Stimulated activated CD8-positive, alpha-beta memory T cell treated with anti-CD3 and anti-CD28 coated beads, Interleukin-15, amount 100 ng/mL, for 1 hour (primary cell): Measurements from ENCODE around the gene SHROOM4.

Experiments
- DNase-seq: peaks from one replicate; pipeline ENCODE4 v3.0.0-alpha.2; 2020; ENCODE audit warnings: low read depth

The SHROOM4 gene

DNA sequence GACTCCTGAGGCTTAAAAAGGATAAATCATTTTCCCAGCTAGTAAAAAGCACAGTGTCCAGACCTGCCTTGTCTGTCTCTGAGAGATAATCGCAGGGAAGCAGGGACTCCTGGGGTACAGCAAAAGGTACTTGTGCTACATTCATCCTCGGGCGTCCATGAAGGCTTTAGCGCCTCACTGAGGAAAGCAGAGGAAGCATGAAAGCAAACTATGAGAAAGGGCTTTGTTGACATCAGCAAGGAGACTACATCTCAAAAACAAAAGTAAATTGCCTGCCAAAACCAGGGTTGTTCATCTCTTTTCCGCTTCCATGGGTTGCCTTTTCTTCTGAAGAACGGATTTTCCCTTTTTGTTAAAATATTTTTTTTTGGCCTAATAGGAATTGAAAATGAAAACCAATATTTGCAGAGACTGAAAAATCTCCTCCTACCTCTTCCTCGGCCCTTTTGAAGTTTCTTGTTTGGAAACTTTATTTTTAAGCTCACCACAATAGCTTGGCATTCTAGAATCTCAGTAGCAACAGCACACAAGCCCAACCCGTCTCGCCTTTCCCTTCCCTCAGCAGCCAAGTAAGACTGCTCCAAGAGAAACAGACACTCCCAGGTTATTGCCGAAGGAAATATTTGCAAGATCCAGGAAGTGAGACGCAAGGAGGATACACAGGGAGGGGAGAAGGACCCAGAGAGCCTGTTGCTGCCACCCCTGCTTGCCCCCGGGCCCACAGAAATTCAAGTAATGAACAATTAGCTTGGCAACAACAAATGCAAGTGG lies 195.0 kb downstream of the SHROOM4 start:
- DNase-seq = no peak

- DNase-seq = no peak
Measured at GRCh38 chrX:50617183-50617582, 196.8 kb downstream of the SHROOM4 start.

DNA sequence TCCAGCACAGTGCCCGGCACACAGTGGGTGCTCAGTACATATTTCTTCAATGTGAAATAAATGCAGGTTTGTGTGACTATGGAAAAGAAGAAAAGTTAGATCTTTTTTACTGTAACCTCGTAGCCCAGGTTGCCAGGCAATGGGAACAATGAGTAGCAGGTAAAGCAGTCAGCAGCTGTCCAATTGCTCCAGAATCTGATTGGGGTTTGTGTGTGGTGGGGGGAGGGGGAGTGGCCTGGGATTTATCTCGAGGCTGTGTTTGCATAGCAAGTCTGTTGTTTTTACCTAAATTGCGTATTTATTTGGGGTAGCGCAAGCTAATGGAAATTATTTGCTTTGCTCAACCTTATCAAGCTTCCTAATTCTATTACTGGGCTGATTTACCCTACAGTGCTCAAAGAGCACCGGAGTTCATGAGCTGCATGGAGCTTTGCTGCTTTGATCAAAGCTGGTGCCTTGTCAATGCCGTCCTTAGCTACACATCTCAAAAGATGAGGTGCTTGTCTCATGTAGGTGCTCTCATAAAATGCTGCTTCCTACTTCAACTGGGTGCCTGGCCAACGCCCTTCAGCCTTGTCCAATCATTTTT lies 198.3 kb downstream of the SHROOM4 start:
- no peak for DNase-seq

DNA sequence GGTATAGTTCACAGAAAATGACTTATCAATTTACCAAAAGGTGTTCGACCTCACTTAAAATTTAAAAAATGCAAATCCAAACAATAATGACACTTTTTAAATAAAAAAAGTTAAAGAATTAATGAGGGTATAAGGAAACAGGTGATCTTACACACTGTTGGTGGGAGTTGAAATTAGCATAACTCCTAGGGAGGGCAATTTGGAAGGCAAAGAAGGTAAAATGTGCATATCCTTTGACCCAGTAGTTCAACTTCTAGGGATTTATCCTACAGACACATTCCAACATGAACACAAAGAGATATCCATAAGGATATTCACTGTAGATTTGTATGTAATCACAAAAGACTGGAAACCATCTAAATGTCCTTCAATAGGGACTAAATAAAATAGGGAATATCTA lies 199.5 kb downstream of the SHROOM4 start:
- no peak for DNase-seq

DNA sequence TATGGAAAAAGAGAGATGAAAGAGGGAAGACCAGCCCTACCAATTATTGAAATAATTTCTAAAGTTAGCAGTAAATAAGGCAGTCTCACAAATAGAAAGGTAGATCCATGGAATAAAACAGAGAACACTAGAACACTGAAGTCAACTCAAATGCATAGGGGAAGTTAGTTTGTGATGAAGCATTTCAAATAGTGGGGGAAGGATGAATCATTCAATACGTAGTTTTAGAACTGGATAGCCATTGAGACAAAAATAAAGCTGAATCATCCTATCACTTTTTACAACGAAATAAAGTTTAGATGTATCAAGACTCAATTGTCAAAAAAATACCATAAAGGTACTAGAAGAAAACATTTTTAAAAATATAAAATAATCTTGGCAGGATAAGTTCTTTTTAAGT lies 200.1 kb downstream of the SHROOM4 start:
- no peak for DNase-seq

GRCh38 chrX:50609796-50610195 lies 204.2 kb downstream of the SHROOM4 start:
- DNase-seq = no peak

DNA sequence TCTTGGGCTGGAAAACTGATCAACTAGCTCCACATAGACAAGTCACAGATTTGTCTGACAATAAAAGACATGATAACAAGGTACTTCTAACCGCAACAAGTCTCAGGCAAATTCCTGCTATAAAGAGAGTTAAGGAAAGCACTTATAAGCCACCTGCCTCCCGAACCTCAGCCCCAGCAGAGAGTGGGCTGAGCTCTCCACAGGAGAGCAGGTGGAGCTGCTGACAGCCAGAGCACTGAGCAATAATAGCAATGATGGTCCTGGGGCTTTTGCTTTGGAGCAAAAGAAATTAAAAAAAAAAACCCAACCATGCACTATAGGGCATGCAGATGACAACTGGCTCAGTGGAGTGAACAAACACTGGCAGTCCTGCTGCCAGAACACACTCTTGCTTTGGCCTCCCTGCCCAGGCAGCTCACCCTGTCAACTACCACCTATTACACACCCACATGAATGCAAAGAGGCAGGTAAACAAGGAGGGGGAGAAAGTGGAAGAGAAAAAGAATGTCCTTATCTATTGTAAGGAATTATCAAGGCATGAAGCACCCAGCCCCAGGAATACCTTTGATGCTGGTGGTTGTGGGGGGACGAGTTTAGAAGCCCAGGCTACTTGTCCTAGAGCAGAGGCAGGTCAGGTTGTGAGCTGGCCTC lies 207.6 kb downstream of the SHROOM4 start:
- DNase-seq = no peak

DNA sequence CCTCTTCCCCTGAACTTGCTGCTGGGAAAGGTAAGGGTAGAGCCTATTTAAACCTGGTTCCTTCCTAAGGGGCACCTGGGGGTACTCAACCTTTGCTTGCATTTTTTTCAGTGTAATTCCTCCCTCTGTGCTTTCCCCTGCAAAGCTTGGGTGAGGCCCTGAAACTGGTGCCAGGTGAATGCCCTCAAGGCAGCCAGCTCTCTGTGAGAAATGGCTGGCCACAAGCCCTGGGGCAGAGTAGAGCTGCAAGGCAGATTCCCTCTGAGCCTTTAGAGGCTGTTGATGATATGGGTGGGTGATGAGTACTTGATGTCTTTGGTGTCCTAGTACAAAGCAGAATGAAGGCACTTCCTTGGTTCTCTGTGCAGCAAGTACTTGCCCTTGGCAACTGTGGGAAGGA lies 217.9 kb downstream of the SHROOM4 start:
- DNase-seq = no peak

GRCh38 chrX:50594788-50595187 lies 219.2 kb downstream of the SHROOM4 start:
- DNase-seq = no peak

- no peak for DNase-seq
Measured at GRCh38 chrX:50586980-50587379, 227.0 kb downstream of the SHROOM4 start.

DNA sequence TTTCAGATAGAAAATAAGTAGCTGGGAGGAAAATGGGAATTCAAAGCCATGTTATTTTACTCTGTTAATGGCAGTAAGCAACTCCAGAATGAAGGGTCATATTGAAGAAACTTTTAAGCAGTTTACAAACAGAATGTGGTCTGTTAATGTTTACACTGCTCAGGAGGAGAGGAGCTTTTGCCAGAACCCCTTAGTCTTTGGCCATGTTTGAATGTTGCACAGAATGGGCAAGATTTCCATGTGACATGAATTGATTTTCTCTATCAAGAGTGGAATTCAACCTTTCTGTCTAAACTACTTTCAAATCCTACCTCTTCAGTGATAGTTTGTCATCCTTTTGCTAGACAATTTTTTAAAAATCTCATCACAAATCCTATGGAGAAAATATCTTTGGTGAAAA lies 227.6 kb downstream of the SHROOM4 start:
- no peak for DNase-seq

DNA sequence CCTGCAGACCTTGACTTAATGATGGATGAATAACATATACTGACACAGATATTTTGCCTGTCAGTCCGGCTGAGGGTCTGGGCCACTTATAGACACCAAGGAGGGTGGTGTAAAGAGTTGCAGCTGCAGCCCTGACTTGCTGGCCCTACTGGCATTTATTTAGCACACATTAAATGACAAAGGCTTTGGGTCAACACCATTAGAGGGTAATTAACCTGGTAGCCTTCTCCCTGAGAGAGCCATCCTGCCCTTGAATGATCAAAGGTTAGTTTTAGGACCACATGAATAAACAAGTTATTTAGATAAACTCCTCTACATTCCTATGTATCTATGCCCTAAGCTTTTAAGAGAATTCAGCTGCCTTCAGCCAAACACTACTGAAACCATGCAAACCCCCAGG lies 232.6 kb downstream of the SHROOM4 start:
- DNase-seq = no peak

DNA sequence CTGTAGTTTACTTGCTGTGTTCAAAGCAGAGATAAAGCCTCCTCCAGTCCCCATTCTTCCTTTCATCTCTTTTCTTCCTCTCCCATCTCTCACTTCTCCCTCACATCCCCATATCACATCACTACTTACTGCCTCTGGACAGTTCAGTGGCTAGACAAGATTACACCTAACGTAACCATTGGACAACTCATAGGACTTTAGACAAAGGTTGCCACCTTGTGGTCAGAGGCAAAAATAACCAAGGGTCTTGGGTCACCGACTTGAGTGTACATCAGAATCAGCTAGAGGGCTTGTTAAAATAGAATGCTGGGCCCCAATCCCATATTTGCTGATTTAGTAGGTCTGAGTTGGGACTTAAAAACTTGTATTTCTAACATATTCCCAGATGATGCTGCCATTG lies 234.0 kb downstream of the SHROOM4 start:
- DNase-seq = peak; percentile 0

DNA sequence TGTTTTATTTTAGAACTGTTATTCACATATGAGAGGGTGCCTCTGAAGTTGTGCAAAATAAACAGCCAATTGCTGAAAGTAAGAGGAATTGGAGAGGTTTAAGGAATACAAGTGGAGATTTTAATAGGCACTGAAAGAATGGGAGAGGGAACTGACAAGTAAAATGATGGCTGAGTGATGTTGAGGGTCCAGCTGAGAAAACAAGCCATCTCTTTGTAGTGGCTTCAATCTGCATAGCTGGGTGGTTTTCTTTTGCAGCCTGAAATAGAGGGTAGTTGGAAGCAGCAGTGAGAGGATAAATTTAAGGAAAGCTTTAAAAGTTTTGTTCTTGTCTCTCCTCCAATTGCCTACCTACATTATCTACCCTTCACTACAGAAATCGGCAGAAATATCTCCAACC lies 236.7 kb downstream of the SHROOM4 start:
- DNase-seq = no peak

GRCh38 chrX:50567636-50568035 lies 246.4 kb downstream of the SHROOM4 start:
- no peak for DNase-seq

DNA sequence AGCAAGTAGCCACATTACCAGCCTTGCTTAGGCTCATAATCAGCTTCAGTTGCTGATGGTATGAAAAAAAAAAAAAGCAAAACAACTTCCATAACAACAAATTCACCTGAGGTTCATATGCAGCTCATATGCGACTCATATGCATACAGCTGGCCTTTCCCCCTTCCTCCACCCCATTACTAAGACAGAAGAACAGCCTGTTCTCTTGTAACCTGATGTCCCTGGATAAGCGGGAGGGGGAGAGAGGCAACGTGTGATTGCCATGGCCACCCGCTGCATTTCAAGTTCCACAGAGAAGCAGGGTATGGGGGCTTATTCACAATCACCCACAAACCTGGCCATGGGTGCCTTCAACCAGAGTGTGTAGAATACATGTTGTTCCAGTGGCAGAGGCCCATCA lies 248.3 kb downstream of the SHROOM4 start:
- DNase-seq = no peak
